ENCODE data around the gene ERN2.
"Not testable (repeated sequence)": the region's sequence is repeated elsewhere in the genome, so short reads cannot be mapped to it uniquely, and the experiment has no call there.

ERN2 gene

DNA sequence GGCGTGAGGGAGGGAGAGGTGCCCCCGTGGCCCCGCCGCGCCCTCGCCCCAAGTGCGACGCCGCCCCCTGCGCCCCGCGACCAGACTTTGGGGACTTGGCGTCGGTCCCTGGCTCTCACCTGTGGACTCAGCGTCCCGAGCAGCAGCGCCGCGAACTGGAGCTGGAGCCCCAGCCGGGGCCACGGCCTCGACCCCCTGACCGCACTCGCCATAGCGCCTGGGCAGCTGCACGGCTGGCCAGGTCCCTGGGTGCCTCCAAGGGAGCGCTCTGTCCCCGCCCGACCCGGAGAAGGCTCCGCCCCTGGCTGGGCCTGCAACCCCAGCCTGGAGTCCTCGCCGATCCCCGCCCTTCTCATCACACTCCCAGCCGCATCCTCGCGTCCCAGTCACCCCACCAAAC lies at the start of gene ERN2:
ERN2 (minus strand) TSS at position 247 of the 400 bp plus-strand sequence; CDS start at position 212, 35 bp downstream.
- DNase-seq (ENCODE audit: low read depth): no peak

DNA sequence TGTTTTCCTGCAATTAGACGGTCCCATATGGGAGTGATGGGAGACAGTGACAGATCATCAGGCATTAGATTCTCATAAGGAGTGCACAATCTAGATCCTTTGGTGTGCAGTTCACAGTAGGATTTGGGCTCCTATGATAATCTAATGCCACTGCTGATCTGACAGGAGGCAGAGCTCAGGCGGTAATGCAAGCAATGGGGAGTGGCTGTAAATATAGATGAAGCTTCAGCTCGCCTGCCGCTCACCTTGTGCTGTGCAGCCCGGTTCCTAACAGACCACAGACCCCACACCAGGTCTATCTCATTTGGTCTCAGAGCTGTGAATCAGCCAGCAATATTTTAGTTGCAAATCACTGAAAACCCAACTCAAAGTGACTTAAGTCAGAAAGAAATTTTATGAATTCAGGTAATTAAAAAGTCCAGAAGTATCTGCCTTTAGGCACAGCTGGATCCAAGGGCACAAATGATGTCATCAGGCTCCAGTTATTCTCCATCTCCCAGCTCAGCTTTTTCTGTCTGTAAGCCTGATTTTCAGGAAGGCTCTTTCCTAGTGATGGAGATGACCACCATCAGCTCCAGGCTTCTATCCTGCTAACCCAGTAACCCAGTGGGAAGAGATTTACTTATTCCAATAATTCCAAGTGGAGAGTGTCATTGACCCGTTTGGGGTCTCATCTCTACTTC lies 45.1 kb upstream of the ERN2 start:
- no peak for DNase-seq (ENCODE audit: low read depth)

DNA sequence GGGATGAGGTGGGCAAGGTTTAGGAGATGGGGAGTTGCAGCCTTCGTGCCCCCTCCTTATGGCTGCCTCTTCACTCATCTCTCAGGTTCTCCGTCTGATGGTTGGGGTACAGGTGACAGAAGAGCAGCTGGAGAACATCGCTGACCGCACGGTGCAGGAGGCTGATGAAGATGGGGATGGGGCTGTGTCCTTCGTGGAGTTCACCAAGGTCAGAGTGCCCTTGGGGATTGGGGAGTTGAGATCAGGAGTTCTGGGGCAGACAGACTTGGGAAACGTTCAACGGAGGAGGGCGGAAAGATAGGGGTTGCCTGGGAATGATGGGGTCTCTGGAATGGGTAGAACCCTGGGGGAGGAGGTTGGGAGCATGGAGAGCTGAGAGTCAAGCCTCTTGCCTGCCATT lies 44.1 kb upstream of the ERN2 start:
- DNase-seq (ENCODE audit: low read depth): no peak

DNA sequence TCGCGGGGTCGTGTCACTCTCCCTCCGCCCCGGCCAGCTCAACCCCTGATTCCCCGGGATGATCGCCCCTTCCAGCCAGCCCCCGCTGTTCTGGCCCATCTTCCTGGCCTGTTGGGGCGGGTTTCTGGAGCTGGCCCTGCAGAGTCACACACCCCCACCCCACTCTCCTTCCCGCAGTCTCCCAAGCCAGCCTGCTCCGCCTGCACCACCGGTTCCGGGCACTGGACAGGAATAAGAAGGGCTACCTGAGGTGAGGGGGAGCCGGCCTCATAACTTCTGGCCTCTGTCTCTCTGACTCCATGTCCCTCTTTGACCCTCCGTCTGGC lies 42.4 kb upstream of the ERN2 start:
- DNase-seq (ENCODE audit: low read depth): no peak

DNA sequence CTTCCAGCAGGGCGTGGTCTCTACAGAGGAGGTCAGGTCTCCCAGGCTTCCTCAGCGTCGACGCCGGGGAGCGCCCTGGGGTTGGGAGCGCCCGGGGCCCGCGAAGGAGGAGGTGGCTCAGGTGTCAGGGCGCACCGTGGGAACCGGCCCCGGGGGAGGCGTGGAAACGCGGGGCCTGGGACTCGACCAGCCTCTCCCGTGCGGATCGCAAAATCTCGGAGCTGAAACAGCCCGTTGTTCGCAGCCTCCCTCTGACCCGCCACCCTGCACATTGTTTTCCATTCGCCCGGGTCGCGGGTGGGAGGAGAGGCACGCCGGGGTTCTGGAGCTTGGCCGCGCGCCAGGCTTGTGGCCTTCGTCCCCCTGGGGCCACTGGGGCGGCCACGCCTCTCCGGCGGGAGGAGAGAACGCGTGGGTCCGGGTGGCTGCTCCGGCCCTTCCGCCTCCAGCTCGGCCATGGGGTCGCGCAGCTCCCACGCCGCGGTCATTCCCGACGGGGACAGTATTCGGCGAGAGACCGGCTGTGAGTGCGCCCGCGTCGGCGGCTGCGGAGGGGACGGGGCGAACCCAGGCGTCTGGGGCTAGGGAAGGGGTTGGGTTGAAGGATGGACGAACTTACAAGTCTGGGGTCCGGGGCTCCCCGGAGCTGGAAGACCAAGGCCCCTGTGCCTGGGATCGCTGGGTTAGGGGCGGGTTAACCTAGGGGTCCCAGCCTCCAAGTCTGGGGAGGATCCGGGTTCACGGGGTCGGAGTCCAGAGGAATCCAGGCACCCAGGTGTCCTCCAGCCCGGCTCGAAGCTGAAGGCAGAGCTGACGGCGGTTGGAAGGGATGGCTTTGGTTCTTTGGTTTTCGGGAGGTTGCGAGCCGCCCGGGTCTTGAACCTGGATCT lies 41.8 kb upstream of the ERN2 start, which contains the start of gene CHP2:
CHP2 (plus strand) TSS at position 433 of the 890 bp plus-strand sequence; CDS start at position 457, 24 bp downstream.
- no peak for DNase-seq (ENCODE audit: low read depth)

DNA sequence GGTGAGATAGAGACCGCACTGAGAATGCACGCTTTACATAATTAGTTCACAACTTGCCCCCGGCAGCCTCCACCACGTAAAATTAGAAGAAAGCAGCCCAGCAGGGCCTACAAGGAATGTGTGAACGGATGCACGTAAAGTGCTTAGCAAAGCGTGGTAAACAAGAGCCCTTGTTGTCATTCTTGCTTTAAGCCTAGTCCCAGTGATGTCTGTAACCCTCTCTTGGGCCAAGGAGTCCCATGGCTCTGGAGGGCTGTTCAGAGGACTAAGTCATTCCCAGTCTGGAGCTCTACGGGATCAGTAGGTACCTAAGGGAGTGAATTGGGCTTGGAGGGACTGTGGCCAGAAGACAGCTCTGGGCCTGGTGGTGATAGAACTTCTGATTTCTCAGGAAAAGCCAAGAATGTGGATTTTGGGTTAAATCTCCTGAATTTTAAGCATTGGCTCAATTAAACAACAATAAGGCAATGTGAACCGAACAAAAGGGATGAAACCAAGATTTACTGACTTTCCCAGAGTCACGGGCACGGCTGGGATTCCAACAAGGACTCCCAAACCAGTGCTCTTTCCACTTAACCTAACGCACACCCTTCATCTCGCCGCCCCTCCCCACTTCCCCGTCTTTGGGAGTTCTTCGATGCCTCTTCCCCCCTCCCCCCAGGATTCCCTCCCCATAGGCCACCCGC lies 41.0 kb upstream of the ERN2 start:
- no peak for DNase-seq (ENCODE audit: low read depth)

DNA sequence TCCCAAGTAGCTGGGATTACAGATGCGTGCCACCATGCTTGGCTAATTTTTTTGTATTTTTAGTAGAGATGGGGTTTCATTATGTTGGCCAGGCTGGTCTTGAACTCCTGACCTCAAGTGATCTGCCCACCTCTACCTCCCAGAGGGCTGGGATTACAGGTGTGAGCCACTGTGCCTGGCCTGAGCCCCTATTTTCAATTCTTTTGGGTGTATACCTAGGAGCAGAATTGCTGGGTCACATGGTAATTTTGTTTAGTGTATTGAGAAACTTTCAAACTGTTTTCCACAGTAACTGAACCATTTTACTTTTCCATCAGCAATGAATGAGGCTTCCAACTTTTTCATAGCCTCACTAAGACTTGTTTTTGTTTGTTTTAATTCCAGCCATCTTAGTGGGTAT lies 38.0 kb upstream of the ERN2 start:
- not testable (repeated sequence) for DNase-seq (ENCODE audit: low read depth)

DNA sequence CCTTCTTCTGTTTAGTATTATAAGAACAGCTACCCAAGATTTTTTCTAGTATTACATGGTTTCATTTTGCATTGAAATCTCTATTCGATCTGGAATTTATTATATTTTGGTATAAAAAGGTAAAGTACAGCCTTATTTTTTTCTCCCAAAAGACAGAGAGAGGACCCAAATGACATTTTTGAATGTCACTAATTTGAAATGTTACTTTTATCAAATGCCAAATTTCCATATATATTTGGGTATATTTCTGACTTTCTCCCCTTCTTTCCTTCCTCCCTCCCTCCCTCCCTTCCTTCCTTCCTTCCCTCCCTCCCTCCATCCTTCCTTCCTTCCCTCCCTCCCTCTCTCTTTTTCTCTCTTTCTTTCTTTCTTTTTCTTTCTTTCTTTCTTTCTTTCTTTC lies 35.6 kb upstream of the ERN2 start:
- no peak for DNase-seq (ENCODE audit: low read depth)

DNA sequence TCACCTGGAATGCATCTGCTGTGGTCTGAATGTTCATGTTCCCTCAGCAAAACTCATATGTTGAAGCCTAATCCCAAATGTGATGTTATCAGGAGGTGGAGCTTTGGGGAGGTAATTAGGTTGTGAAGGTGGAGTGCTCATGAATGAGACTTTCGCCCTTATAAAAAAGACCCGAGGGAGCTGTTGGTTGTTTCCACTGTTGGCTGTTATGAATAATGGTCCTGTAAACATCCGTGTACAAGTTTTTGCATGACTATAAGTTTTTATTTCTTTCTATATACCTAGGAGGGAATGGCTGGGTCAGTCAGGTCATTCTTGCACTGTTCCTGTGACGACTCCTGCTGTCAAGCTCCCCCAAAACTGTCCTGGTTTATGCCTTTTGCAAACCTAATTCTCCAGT lies 32.2 kb upstream of the ERN2 start:
- DNase-seq (ENCODE audit: low read depth): no peak

DNA sequence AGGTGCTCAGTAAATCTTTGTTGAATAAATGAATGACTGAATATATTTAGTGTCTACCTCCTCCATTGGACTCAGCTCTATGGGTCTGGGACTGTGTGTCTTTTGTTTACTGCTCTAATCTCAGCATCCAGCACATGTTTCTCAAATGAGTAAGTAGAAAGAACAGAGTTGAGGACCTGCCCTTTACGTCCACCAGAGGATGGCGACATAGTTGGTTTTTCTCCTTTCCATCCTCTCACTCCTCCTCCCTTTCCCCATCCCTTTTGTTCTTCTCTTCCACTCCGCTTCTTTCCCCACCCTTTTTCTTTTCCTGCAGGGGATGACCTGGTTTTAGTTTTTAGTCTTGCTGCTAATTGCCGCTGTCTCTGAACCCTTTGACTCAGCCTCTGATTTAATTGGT lies 29.7 kb upstream of the ERN2 start:
- no peak for DNase-seq (ENCODE audit: low read depth)

DNA sequence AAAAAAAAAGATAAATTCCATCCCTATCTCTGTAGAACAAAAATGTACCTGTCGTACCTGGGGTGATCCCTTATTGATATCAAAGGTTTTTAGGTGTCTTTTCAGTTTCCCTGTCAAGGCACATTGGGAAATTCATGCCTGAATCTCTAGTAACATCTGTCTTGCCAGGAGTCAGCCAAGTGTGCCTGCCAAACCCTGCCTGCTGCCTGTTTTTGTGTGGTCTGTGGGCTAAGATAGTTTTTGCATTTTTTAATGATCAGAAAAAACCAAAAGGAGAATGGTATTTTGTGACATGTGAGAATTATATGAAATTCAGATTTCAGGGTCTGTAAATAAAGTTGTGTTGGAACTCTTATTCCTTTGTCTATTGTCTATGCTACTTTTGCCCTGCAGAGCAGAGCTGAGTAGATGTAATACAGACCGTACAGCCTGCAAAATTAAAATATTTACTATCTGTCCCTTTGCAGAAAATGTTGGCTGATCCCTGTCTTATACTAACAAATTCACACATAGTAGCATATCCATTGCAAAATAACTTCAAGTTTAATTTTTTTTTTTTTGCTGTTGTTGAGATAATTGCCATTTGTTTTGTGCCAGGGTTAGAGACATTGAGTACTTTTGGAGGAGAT lies 28.8 kb upstream of the ERN2 start:
- DNase-seq (ENCODE audit: low read depth): no peak

DNA sequence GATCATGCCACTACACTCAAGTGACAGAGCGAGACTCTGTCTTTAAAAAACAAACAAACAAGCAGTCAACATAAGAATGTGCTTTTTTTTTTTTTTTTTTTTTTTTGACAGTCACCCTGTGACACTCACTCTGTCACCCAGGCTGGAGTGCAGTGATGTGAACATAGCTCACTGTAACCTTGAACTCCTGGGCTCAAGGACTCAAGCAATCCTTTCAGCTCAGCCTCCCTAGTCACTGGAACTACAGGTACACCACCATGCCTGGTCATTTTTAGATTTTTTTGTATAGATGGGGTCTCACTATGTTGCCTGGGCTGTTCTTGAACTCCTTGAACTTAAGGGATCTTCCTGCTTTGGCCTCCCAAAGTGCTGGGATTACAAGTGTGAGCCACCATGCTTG lies 26.5 kb upstream of the ERN2 start:
- DNase-seq (ENCODE audit: low read depth): no peak

DNA sequence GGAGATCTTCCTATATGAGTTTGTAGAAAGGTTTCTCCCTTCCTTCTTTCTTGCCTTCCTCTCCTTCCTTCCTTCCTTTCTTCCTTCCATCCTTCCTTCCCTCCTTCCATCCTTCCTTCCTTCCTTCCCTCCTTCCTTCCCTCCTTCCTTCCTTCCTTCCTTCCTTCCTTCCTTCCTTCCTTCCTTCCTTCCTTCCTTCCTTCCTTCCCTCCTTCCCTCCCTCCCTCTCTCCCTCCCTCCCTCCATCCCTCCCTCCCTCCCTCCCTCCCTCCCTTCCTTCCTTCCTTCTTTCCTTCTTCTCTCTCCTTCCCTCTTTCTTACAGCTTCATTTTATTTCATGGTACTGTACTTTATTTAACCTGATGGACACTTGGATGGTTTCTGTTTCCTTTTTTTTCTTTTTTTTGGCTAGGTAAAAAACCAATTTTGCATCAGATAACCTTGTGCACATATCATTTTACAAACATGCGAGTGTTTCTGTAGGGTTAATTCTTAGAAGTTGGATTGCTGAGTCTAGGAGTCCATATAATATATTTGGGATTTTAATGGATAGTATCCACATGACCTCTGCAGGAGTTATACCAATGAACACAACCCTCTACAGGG lies 24.5 kb upstream of the ERN2 start:
- not testable (repeated sequence) for DNase-seq (ENCODE audit: low read depth)

DNA sequence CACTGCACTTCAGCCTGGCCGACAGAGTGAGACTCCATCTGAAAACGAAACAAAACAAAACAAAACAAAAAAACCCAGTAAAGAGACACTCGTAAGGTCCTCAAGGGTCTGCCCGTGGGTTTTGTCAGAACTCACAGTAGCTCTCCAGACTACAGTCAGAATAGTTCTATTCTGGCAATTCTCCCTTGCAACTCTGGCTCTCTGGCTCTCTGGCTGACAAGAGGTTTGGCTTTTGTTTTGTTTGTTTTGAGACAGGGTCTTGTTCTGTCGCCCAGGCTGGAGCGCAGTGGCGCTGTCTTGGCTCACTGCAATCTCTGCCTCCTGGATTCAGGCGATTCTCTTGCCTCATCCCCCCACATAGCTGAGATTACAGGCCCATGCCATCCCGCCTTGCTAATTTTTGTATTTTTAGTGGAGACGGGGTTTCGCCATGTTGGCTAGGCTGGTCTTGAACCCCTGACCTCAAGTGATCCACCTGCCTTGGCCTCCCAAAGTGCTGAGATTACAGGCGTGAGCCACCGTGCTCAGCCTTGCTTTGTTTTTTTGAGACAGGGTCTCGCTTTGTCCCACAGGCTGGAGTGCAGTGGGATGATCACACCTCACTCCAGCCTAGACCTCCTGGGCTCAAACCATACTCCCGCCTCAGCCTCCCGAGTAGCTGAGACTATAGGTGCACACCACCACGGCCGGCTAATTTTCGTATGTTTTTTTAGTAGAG lies 21.3 kb upstream of the ERN2 start:
- no peak for DNase-seq (ENCODE audit: low read depth)

DNA sequence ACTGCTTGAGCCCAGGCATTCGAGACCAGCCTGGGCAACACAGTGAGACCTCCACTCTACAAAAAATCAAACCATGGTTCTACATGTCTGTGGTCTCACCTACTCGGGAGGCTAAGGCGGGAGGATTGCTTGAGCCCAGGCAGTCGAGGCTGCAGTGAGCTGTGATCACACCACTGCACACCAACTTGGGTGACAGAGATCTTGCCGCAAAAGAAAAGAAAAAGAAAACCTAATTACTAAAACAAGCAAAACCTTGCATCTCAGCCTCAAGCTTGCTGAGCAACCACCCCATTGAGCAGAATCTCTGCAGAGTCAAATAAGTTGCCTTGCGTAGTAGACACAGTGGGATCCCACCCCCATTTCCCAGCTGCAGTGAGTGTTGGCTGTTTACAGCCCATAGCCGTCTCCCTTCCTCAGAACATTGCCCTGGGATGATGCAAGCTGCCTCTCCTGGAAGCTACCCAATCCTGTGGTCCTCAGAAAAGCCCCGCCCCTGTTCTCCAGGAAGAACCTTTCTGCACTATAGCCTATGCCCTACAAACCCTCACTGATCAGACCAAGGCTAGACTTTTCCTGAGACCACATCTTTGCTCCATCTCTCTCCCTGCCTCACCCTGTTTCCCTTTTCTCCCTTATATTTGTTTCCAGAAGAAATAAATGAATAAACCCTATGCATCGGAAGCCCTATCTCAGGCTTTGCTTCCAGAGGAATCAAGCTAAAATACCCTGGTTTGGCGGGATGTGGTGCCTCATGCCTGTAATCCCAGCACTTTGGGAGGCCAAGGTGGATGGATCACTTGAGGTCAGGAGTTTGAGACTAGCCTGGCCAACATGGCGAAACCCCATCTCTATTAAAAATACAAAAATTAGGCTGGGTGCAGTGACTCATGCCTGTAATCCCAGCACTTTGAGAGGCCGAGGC lies 16.7 kb upstream of the ERN2 start:
- DNase-seq (ENCODE audit: low read depth): no peak

DNA sequence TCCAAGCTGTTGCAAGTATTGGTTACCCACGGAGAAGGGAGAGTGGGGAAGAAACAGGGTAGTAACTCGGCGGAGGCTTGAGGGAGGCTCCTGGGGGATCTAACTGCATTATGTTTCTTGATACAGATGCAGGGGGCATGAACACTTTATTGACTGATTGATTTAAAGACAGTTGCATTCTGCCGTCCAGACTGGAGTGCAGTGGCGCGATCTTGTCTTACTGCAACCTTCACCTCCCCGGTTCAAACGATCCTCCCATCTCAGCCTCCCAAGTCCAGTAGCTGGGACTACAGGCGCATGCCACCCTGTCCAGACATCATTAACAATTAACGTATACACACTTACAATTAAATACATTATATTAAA lies 15.1 kb upstream of the ERN2 start:
- no peak for DNase-seq (ENCODE audit: low read depth)

DNA sequence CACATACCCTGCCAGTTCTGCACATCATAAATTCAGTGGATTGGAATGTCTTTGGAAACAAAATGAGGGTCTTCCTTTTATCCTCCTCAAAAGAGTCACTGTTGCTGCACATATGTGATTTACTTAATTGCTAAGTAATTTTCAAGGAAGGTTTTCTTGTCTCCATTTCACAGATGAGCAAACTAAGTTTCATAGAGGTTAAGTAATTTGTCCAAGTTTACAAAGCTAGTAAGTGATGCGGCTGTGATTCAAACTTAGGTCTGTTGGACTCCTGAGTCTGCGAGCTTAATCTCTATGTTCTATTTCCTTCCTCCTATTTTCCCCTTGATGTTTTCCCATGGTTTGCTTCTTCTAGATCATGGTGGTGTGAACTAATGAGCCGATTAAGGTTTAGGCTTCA lies 13.7 kb upstream of the ERN2 start:
- no peak for DNase-seq (ENCODE audit: low read depth)

DNA sequence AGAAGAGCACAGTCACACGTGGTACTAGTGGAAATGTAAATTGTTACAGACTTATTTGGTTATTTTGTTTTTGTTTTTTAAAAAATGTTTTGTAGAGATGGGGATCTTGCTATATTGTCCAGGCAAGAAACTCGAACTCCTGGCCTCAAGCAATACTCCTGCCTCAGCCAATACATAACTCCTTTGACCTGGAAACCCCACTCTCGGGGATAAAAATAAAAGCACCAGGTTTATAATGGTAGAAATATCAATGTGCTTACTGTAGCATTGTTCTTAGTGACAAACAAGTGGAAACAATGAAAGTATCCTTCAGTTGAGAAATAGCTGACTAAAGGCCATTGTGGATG lies 11.7 kb upstream of the ERN2 start:
- no peak for DNase-seq (ENCODE audit: low read depth)

DNA sequence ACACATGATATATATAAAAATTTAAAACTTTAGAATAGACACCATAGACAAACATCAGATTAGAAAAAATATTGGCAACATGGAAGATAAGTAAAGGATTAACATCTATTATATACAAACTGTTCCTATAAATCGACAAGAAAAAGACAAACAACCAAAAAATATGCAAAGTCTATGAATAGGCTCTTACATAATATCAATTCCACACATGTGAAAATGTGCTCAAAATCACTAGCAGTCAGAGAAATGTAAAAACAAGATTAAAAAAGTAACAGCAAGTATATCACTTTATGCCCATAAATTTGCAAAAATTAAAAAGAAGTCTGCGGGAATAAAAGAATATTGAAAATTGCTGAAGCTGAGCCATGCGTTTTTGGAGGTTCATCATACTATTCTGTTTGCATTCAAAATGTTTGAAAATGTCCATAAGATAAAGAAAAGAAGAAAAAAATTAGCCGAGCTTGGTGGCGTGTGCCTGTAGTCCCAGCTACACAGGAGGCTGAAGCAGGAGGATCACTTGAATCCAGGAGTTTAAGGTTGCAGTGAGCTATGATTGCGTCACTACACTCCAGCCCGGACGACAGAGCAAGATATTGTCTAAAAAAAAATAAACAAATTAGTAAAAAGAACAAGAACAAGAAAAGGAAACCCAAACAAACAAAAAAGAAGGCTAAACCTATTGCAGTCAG lies 11.2 kb upstream of the ERN2 start:
- DNase-seq (ENCODE audit: low read depth): no peak

Data from activated T-cell treated with anti-CD3 and anti-CD28 coated beads for 48 hours (primary cell).